ENCODE measurements around the gene LPA.

Gene LPA

DNA sequence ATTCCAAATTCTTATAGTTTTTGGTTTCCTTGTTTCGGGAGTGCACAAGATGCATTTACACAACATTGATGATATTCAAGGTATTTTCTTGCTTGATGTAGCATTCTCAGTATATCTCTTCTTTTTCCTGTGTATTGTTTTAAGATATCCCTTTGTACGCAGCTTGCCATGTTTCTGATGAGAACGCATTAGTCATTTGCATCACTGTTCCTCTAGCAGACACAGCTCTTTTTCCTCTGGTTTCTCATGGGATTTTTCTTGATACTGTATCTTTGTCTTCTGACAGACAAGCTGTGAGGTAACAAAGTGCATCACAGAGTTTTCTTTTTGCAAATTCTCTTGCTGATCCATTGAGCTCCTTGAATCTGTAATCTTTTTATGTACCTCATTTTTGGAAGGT lies 169.5 kb downstream of the LPA start:
- no peaks in the 10 kb centered on the region for H3K9me3 ChIP-seq (ENCODE audit: control insufficient read depth, low read length)
- H3K27ac ChIP-seq (ENCODE audit: insufficient read depth, low read length, poor library complexity, severe bottlenecking), result no peak overlapping the region
- H3K27me3 ChIP-seq (replicated peaks; ENCODE audit: control insufficient read depth, insufficient read depth, low read length, poor library complexity, severe bottlenecking), result no peaks in the 10 kb centered on the region
- no peaks in the 10 kb centered on the region for H3K4me1 ChIP-seq (ENCODE audit: control insufficient read depth, insufficient read depth, low read length, poor library complexity, severe bottlenecking)
- peaks cover 11% of the 10 kb centered on the region for H3K36me3 ChIP-seq (ENCODE audit: control insufficient read depth, insufficient read depth, low read length)
- H3K4me3 ChIP-seq (ENCODE audit: insufficient read depth, low read depth, low read length, poor library complexity, severe bottlenecking), result no peak overlapping the region
- no peak for DNase-seq

DNA sequence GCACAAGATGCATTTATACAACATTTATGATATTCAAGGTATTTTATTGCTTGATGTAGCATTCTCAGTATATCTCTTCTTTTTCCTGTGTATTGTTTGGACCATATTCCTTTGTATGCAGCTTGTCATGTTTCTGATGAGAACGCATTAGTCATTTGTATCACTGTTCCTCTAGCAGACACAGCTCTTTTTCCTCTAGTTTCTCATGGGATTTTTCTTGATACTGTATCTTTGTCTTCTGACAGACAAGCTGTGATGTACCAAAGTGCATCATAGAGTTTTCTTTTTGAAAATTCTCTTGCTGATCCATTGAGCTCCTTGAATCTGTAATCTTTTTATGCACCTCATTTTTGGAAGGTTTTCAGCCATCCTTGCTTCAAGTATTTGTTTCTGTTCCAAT lies 175.0 kb downstream of the LPA start:
- H3K36me3 ChIP-seq (ENCODE audit: control insufficient read depth, insufficient read depth, low read length), result peaks cover 25% of the 10 kb centered on the region
- no peaks in the 10 kb centered on the region for H3K9me3 ChIP-seq (ENCODE audit: control insufficient read depth, low read length)
- no peak overlapping the region for H3K27ac ChIP-seq (ENCODE audit: insufficient read depth, low read length, poor library complexity, severe bottlenecking)
- H3K4me1 ChIP-seq (ENCODE audit: control insufficient read depth, insufficient read depth, low read length, poor library complexity, severe bottlenecking), result no peaks in the 10 kb centered on the region
- H3K27me3 ChIP-seq (replicated peaks; ENCODE audit: control insufficient read depth, insufficient read depth, low read length, poor library complexity, severe bottlenecking), result no peaks in the 10 kb centered on the region
- no peak for DNase-seq
- no peak overlapping the region for H3K4me3 ChIP-seq (ENCODE audit: insufficient read depth, low read depth, low read length, poor library complexity, severe bottlenecking)

DNA sequence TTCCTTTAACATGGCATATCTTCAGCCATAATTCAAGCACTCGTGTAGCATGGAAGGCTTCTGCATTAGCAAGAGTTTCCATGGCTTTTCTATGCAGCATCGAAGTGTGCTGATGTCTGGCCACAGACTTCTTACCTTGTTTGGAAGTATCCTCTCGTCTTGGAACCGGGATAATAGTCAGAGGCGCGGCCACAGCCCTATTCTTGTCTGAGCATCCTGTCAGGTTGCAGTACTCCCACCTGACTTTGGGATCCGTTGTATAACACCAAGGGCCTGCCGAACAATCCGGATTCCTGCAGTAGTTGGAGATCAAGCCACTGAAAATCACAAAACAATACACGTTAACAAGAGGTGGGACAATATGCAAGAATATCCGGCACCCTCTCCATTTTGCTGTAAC lies 177.0 kb downstream of the LPA start:
- Histone ChIP-seq H3K4me1 (ENCODE audit: control insufficient read depth, insufficient read depth, low read length, poor library complexity, severe bottlenecking) (no peaks in the 10 kb centered on the region), H3K27ac (ENCODE audit: insufficient read depth, low read length, poor library complexity, severe bottlenecking) (no peak overlapping the region), H3K36me3 (ENCODE audit: control insufficient read depth, insufficient read depth, low read length) (peaks cover 36% of the 10 kb centered on the region), H3K9me3 (ENCODE audit: control insufficient read depth, low read length) (no peaks in the 10 kb centered on the region), H3K4me3 (ENCODE audit: insufficient read depth, low read depth, low read length, poor library complexity, severe bottlenecking) (no peak overlapping the region), H3K27me3 (replicated peaks; ENCODE audit: control insufficient read depth, insufficient read depth, low read length, poor library complexity, severe bottlenecking) (no peaks in the 10 kb centered on the region)
- no peak for DNase-seq
